ENCODE results near the gene ARHGEF28. TPM values are rescaled to one million over a fixed set of nuclear protein-coding genes. Genes with fewer than 3 reads are reported as not detected.

ARHGEF28 gene
- total RNA-seq, 1 experiment from 2014 or later, result 6.1 TPM

GRCh38 chr5:73739650-73740049 is 113.7 kb downstream of the ARHGEF28 start:
- TF ChIP-seq CEBPB (IDR thresholded peaks at IDR 0.05; ENCODE audit: low read depth), result no peak
- no peak for TF ChIP-seq ZFX (IDR thresholded peaks at IDR 0.05)
- TF ChIP-seq JUND (IDR thresholded peaks at IDR 0.05), result no peak
- TF ChIP-seq EZH2 (IDR thresholded peaks at IDR 0.05), result no peak
- TF ChIP-seq ZNF274 (IDR thresholded peaks at IDR 0.05; ENCODE audit: low read depth, low read length), result no peak
- no peak for TF ChIP-seq SRF (IDR thresholded peaks at IDR 0.05; ENCODE audit: low read depth)
- TF ChIP-seq SP1 (IDR thresholded peaks at IDR 0.05; ENCODE audit: low read depth), result no peak
- no peak for TF ChIP-seq REST (IDR thresholded peaks at IDR 0.05; ENCODE audit: low read depth)
- no peak for TF ChIP-seq EGR1 (IDR thresholded peaks at IDR 0.05; ENCODE audit: low read depth)
- no peak for TF ChIP-seq RAD21 (IDR thresholded peaks at IDR 0.05; ENCODE audit: low read depth)
- no peak for TF ChIP-seq CBX3 (IDR thresholded peaks at IDR 0.05; ENCODE audit: low read depth)
- TF ChIP-seq MAX (IDR thresholded peaks at IDR 0.05), result no peak
- TF ChIP-seq ELF1 (IDR thresholded peaks at IDR 0.05; ENCODE audit: borderline replicate concordance, low read depth), result no peak
- TF ChIP-seq ZBTB33 (IDR thresholded peaks at IDR 0.05; ENCODE audit: extremely low read depth, insufficient replicate concordance, low read length), result no peak
- TF ChIP-seq YY1 (IDR thresholded peaks at IDR 0.05; ENCODE audit: extremely low read depth, insufficient replicate concordance, low read depth, low read length), result no peak
- no peak for TF ChIP-seq TCF7L2 (IDR thresholded peaks at IDR 0.05; ENCODE audit: borderline replicate concordance, extremely low read depth, insufficient read depth, insufficient read length)
- TF ChIP-seq POLR2AphosphoS5 (IDR thresholded peaks at IDR 0.05; ENCODE audit: low read depth, low read length), result no peak
- TF ChIP-seq ATF3 (IDR thresholded peaks at IDR 0.05), result no peak
- H3K36me3 ChIP-seq (ENCODE audit: control insufficient read depth in 1 of 2, insufficient read depth in 2 of 2, low read length in 2 of 2), result no peaks in the 10 kb centered on the region
- H2AFZ ChIP-seq (ENCODE audit: low read depth, low read length, poor library complexity, severe bottlenecking), result no peak overlapping the region
- no peaks in the 10 kb centered on the region for H3K27me3 ChIP-seq (ENCODE audit: insufficient read depth, low read length)
- no peaks in the 10 kb centered on the region for H3K4me1 ChIP-seq (ENCODE audit: control insufficient read depth in 1 of 2, insufficient read depth in 2 of 2, low read length in 2 of 2)
- H3K9me3 ChIP-seq (ENCODE audit: control insufficient read depth in 1 of 2, insufficient read depth in 1 of 2, low read depth in 1 of 2, low read length in 2 of 2), result no peaks in the 10 kb centered on the region
- H3K4me3 ChIP-seq (replicated peaks in 1 of 2; ENCODE audit: low read depth in 1 of 2, low read length in 2 of 2), result no peak overlapping the region
- H3K4me2 ChIP-seq (ENCODE audit: low read length), result no peak overlapping the region
- intact Hi-C loops (cut with micrococcal nuclease), result no loop called here
- H4K20me1 ChIP-seq (ENCODE audit: insufficient read depth), result no peaks in the 10 kb centered on the region
- RAD21 ChIA-PET (ENCODE audit: low non-redundant PET in 1 of 2, low total read pairs in 2 of 2, uncharacterized antibody in 2 of 2, unreplicated experiment in 2 of 2), result no interaction called here
- H3K9me2 ChIP-seq (ENCODE audit: insufficient read depth), result no peaks in the 10 kb centered on the region
- DNase-seq (ENCODE audit: low read depth, low spot score) (no peak), ATAC-seq (no peak)
- H3K27ac ChIP-seq (ENCODE audit: low read depth, low read length), result no peak overlapping the region
- CTCF ChIA-PET, result interaction anchor here (1.4 kb wide), 1 partner anchor 20 kb away, joined by 3 read pairs; no protein-coding TSS in a partner anchor
- POLR2A ChIA-PET, result no interaction called here
- no peak overlapping the region for H3K9ac ChIP-seq (ENCODE audit: low read length)
- BruUV-seq (replicated peaks), result no TSS peak
- H3K79me2 ChIP-seq (ENCODE audit: insufficient read depth, low read length), result no peaks in the 10 kb centered on the region
